Upper lobe of left lung (tissue), 6 donors: ENCODE results near the gene AGPS. TPM values are rescaled to one million over a fixed set of nuclear protein-coding genes. Genes with fewer than 3 reads are reported as not detected.
"Not testable (repeated sequence)": the region's sequence is repeated elsewhere in the genome, so short reads cannot be mapped to it uniquely, and the experiment has no call there.

Experiments
- ATAC-seq, 2 donors: fragments of 200-7000 bp; cut with Tn5 transposase; one replicate each; pipeline ENCODE4 v1.9.1; 2022; ENCODE audit warnings: mild to moderate bottlenecking in 2 of 2, moderate library complexity in 2 of 2; ENCODE audit not compliant: low FRiP score in 2 of 2
- DNase-seq, 2 donors: peaks; one replicate each; pipeline ENCODE4 v3.0.0-alpha.2; 2019 to 2020
- H3K27ac ChIP-seq, 4 donors: fragments of 200-600 bp; sonication (generic); one replicate each; pipeline ENCODE4 v1.5.1; 2016 to 2019
- H3K27me3 ChIP-seq, 4 donors: fragments of 200-600 bp; sonication (generic); one replicate each; pipeline ENCODE4 v1.5.1; 2017 to 2019
- H3K36me3 ChIP-seq, 4 donors: fragments of 200-600 bp; sonication (generic); one replicate each; pipeline ENCODE4 v1.5.1; 2016 to 2019
- H3K4me1 ChIP-seq, 4 donors: fragments of 200-600 bp; sonication (generic); one replicate each; pipeline ENCODE4 v1.5.1; 2018 to 2019
- H3K4me3 ChIP-seq, 4 donors: fragments of 200-600 bp; sonication (generic); one replicate each; pipeline ENCODE4 v1.5.1; 2017 to 2019; ENCODE audit warnings: mild to moderate bottlenecking in 2 of 4, moderate library complexity in 1 of 4
- H3K9me3 ChIP-seq, 4 donors: fragments of 200-600 bp; sonication (generic); one replicate each; pipeline ENCODE4 v1.5.1; 2018 to 2019
- EP300 ChIP-seq, 4 donors: sonication (generic); formaldehyde crosslinking; IDR thresholded peaks; one replicate each; pipeline ENCODE4 v1.5.1; 2017; ENCODE audit warnings: antibody characterized with exemption in 4 of 4, control low read depth in 2 of 4
- POLR2A ChIP-seq, 4 donors: fragments of 450-650 bp; IDR thresholded peaks; one replicate each; pipeline ENCODE4 v1.5.1; 2016 to 2017; ENCODE audit warnings: antibody characterized with exemption in 4 of 4, mild to moderate bottlenecking in 2 of 4
- POLR2AphosphoS5 ChIP-seq, 2 donors: sonication (generic); formaldehyde crosslinking; IDR thresholded peaks; one replicate each; pipeline ENCODE4 v1.5.1; 2017; ENCODE audit warnings: antibody characterized with exemption in 2 of 2
- whole genome bisulfite sequencing, 2 donors: methylation state at CpG; one replicate each; pipeline ENCODE4 v1.1.5; 2017 to 2018; 5-methylcytosine and 5-hydroxymethylcytosine counted together
- total RNA-seq, 6 donors: library from RNA; depleted of rRNA in 4 of 6; stranded (reverse); fragments of >200 nt in 4 of 6; gene quantifications; one replicate each; pipeline versions ENCODE4 v1.1.0 to v1.2.1, GENCODE V29; 2016 to 2021
- TF ChIP-seq, protein P1 (sequence below), 6 experiments: fragments of 450-650 bp in 4 of 6; fragments of 200-600 bp in 2 of 6; sonication (generic) in 2 of 6; IDR thresholded peaks; one replicate each; pipeline ENCODE4 v1.5.1; 2016 to 2019; ENCODE audit warnings: antibody characterized with exemption in 6 of 6
- donor health status: DM: no; HTN: no; CAD: no; lungs with moderate emphysema.
- donor health status: DM: no; HTN: yes; CAD: no; lungs with severe emphysema.

AGPS gene
- total RNA-seq, 6 donors from 2014 or later: 38.8 to 81.6 (median 50.0) TPM

DNA sequence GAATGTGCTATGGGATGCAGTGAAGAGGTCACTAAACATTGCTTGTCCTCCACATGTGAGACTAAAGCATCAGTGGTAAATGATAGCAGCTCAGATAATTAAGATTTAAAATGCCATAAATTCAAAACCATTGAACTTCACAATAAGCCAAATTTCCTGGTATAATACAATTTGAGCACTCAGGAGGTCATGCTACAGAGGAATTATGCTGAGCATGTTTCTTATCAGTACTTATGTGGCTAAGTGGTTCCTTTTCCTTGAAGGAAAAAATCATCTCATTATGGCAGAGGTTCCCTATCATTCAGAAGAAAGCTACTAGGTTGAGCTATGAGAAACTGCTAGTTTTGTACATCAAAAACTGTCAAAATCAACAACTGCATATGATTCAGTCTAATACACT is 156.6 kb downstream of the AGPS start:
- DNase-seq (no peak), ATAC-seq (no peak)
- Histone ChIP-seq H3K36me3 (no peaks in the 10 kb centered on the region), H3K27me3 (no peaks in the 10 kb centered on the region), H3K4me1 (peaks cover 3 to 9% (median 4%) of the 10 kb centered on the region in 4 donors), H3K9me3 (no peaks in the 10 kb centered on the region), H3K27ac (no peak overlapping the region), H3K4me3 (no peak overlapping the region)
- TF ChIP-seq EP300 (IDR thresholded peaks at IDR 0.05): no peak
- TF ChIP-seq, protein P1, sequence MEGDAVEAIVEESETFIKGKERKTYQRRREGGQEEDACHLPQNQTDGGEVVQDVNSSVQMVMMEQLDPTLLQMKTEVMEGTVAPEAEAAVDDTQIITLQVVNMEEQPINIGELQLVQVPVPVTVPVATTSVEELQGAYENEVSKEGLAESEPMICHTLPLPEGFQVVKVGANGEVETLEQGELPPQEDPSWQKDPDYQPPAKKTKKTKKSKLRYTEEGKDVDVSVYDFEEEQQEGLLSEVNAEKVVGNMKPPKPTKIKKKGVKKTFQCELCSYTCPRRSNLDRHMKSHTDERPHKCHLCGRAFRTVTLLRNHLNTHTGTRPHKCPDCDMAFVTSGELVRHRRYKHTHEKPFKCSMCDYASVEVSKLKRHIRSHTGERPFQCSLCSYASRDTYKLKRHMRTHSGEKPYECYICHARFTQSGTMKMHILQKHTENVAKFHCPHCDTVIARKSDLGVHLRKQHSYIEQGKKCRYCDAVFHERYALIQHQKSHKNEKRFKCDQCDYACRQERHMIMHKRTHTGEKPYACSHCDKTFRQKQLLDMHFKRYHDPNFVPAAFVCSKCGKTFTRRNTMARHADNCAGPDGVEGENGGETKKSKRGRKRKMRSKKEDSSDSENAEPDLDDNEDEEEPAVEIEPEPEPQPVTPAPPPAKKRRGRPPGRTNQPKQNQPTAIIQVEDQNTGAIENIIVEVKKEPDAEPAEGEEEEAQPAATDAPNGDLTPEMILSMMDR (IDR thresholded peaks at IDR 0.05): no peak
- TF ChIP-seq POLR2A (IDR thresholded peaks at IDR 0.05): no peak
- no peak for TF ChIP-seq POLR2AphosphoS5 (IDR thresholded peaks at IDR 0.05)

GRCh38 chr2:177550264-177551200 is 158.0 kb downstream of the AGPS start:
- TF ChIP-seq, protein P1 (IDR thresholded peaks at IDR 0.05): no peak
- no peak for TF ChIP-seq POLR2AphosphoS5 (IDR thresholded peaks at IDR 0.05)
- no peak for TF ChIP-seq EP300 (IDR thresholded peaks at IDR 0.05)
- no peak for TF ChIP-seq POLR2A (IDR thresholded peaks at IDR 0.05)
- DNase-seq (no peak), ATAC-seq (no peak)
- Histone ChIP-seq H3K27me3 (no peaks in the 10 kb centered on the region), H3K27ac (no peak overlapping the region), H3K9me3 (no peaks in the 10 kb centered on the region), H3K36me3 (no peaks in the 10 kb centered on the region), H3K4me3 (no peak overlapping the region), H3K4me1 (peaks cover 3 to 9% (median 4%) of the 10 kb centered on the region in 4 donors)
- WGBS, 2 donors: 62 to 67% methylated on average over 5 of the region's 5 CpGs

GRCh38 chr2:177551360-177551759 is 158.8 kb downstream of the AGPS start:
- ATAC-seq, H3K4me3 ChIP-seq, H3K9me3 ChIP-seq, H3K4me1 ChIP-seq, H3K27me3 ChIP-seq, DNase-seq, H3K36me3 ChIP-seq, H3K27ac ChIP-seq: not testable (repeated sequence)
- 73 to 83% methylated on average over 4 of the region's 4 CpGs for WGBS, 2 donors

DNA sequence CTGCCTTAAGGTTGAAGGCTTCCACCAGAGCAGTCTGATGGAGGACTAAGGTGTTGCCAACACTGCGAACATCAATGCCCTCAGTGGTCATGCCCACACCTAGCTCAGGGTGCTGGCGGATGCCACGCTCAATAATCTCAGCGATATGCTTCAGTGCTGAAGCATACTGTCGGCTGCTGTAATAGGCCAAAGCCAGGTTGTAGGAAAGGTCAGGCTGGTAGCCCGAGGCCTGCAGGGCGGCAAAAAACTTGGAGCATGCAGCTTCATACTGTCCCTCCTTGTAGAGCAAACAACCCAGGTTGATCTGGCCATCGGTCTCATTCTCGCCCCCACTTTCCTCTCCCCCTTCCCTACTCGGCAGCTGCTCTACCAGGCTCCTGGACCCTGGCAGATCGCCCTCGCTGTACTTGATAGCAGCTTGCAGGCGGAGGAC is 159.4 kb downstream of the AGPS start:
- peak overlapping the region in 3 of 4 donors; percentile 68 to 93 (median 82) for H3K4me3 ChIP-seq
- H3K36me3 ChIP-seq: no peaks in the 10 kb centered on the region
- peak overlapping the region; percentile 92 to 99 (median 96) for H3K27ac ChIP-seq
- DNase-seq (peak in 1 of 2 donors; percentile 54), ATAC-seq (no peak)
- H3K27me3 ChIP-seq: no peaks in the 10 kb centered on the region
- TF ChIP-seq POLR2A (IDR thresholded peaks at IDR 0.05): no peak
- H3K9me3 ChIP-seq: no peaks in the 10 kb centered on the region
- peaks cover 3 to 9% (median 4%) of the 10 kb centered on the region in 4 donors for H3K4me1 ChIP-seq
- 62 to 65% methylated on average over 7 to 13 of the region's 13 CpGs for WGBS, 2 donors

DNA sequence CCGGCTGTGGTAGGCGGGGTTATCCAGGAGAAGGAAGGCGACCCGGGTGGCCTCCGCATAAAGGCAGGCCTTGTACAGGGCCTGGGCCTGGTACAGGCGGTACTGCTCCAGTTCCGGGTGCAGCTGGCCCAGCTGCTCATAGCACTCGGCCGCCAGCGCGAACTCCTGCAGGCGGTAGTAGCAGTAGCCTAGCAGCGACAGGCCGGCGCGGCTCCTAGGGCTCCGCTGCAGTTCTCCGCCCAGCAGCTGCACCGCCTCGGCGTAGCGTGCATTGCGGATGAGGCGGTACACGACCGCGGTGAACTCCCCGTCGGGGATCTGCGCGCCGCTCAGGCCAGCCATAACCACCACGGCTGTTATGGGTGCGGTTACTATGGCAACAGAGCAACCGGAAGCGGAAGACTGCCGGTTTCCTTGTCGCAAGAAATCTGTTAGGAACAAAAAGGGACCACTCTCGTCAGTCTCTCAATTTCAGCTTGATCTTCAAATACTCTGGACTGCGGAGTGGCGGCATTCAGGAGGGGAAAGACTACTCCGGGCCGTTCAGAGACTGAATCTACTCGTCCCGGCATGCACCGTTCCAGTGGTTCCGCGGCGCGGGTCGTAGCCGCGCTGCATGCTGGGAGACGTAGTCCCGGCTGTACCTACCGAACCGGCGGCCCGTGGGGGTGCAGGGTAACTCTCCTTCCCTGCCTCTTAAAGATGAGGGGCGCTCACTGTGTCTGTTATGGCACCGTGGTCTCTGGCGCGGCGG is 160.0 kb downstream of the AGPS start:
- TF ChIP-seq POLR2A (IDR thresholded peaks at IDR 0.05) (peak in 2 of 4 donors; percentile 54 to 60), POLR2AphosphoS5 (IDR thresholded peaks at IDR 0.05) (peak; percentile 35 to 65), EP300 (IDR thresholded peaks at IDR 0.05) (no peak)
- TF ChIP-seq, protein P1 (IDR thresholded peaks at IDR 0.05): peak in 1 of 6 experiments; percentile 40
- DNase-seq (peak; percentile 89 to 96), ATAC-seq (peak; percentile 97 to 99)

More for the DNA sequence above, 160.0 kb downstream of the AGPS start:
- Histone ChIP-seq H3K36me3 (no peaks in the 10 kb centered on the region), H3K27me3 (no peaks in the 10 kb centered on the region), H3K4me3 (peak overlapping the region; percentile 54 to 93 (median 75)), H3K9me3 (no peaks in the 10 kb centered on the region), H3K4me1 (peaks cover 3 to 9% (median 4%) of the 10 kb centered on the region in 4 donors), H3K27ac (peak overlapping the region; percentile 92 to 99 (median 96))
- WGBS, 2 donors: 1% methylated on average over 14 to 64 of the region's 64 CpGs
